D721Med (cell line): Measurements from ENCODE around the gene TUBGCP6.

ENCODE experiments used
- DNase-seq: peaks from one replicate; pipeline ENCODE4 v3.0.0; 2011; ENCODE audit warnings: low spot score; ENCODE audit not compliant: insufficient read length
- FAIRE-seq: peaks from 2 replicates; lab custom pipeline; 2011; peaks lifted over from hg19 to GRCh38; lab: Jason Lieb, UNC
- CTCF ChIP-seq: IDR thresholded peaks from 2 replicates; pipeline ENCODE4 v1.5.1; 2012; ENCODE audit warnings: mild to moderate bottlenecking, control low read depth; ENCODE audit not compliant: insufficient read depth; ENCODE audit errors: missing control alignments

The TUBGCP6 gene

GRCh38 chr22:50272044-50272802 lies 27.4 kb upstream of the TUBGCP6 start:
- no peak for TF ChIP-seq CTCF
- DNase-seq (no peak), FAIRE-seq (no peak)

GRCh38 chr22:50271519-50271970 lies 26.7 kb upstream of the TUBGCP6 start:
- no peak for DNase-seq
- FAIRE-seq: no peak
- TF ChIP-seq CTCF: no peak

GRCh38 chr22:50270666-50271394 lies 26.0 kb upstream of the TUBGCP6 start:
- FAIRE-seq (no peak), DNase-seq (no peak)
- no peak for TF ChIP-seq CTCF

- no peak for FAIRE-seq
- TF ChIP-seq CTCF: no peak
- no peak for DNase-seq
Observed at GRCh38 chr22:50269970-50270665, 25.3 kb upstream of the TUBGCP6 start, which contains the start of gene MAPK11. Gene MAPK11 (minus strand): TSS chr22:50270380. CDS start chr22:50270292, 88 bp downstream.

- FAIRE-seq (no peak), DNase-seq (no peak)
- TF ChIP-seq CTCF: no peak
Observed at GRCh38 chr22:50269573-50269969, 24.7 kb upstream of the TUBGCP6 start.

GRCh38 chr22:50268655-50269113 lies 23.9 kb upstream of the TUBGCP6 start:
- DNase-seq (no peak), FAIRE-seq (no peak)
- no peak for TF ChIP-seq CTCF
